Measurements from ENCODE around the gene VSIG1. TPM values are rescaled to one million over a fixed set of nuclear protein-coding genes. Genes with fewer than 3 reads are reported as not detected.

The VSIG1 gene
- total RNA-seq, 1 donor from 2014 or later: 2.9 TPM

DNA sequence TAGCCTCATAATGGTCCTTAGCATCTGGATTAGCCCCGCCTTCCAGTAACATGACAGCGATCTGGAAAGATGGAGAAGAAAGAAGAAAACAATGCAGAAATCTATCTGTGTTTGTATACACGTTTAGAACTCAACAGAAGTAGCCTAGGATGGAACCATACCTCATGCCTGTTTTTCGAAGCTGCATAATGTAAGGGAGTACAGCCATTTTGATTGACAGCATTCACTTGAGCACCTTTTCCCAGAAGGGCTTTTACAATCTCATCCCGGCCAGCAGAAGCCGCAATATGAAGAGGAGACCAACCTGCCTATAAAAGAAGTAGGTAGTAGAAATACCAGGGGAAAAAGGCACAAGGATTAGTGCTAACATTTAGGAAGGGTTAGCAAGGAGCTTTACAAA lies 42.9 kb downstream of the VSIG1 start:
- Histone ChIP-seq H3K4me1 (no peaks in the 10 kb centered on the region), H3K27me3 (no peaks in the 10 kb centered on the region), H3K36me3 (peaks cover 3 to 5% of the 10 kb centered on the region in 2 donors), H3K4me3 (no peak overlapping the region), H3K9me3 (no peaks in the 10 kb centered on the region), H3K27ac (no peak overlapping the region)
- no peak for DNase-seq (ENCODE audit: low spot score in 2 of 2)
- intact Hi-C loops (cut with DNase I): no loop called here
- TF ChIP-seq, protein P1, sequence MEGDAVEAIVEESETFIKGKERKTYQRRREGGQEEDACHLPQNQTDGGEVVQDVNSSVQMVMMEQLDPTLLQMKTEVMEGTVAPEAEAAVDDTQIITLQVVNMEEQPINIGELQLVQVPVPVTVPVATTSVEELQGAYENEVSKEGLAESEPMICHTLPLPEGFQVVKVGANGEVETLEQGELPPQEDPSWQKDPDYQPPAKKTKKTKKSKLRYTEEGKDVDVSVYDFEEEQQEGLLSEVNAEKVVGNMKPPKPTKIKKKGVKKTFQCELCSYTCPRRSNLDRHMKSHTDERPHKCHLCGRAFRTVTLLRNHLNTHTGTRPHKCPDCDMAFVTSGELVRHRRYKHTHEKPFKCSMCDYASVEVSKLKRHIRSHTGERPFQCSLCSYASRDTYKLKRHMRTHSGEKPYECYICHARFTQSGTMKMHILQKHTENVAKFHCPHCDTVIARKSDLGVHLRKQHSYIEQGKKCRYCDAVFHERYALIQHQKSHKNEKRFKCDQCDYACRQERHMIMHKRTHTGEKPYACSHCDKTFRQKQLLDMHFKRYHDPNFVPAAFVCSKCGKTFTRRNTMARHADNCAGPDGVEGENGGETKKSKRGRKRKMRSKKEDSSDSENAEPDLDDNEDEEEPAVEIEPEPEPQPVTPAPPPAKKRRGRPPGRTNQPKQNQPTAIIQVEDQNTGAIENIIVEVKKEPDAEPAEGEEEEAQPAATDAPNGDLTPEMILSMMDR (IDR thresholded peaks at IDR 0.05): no peak

DNA sequence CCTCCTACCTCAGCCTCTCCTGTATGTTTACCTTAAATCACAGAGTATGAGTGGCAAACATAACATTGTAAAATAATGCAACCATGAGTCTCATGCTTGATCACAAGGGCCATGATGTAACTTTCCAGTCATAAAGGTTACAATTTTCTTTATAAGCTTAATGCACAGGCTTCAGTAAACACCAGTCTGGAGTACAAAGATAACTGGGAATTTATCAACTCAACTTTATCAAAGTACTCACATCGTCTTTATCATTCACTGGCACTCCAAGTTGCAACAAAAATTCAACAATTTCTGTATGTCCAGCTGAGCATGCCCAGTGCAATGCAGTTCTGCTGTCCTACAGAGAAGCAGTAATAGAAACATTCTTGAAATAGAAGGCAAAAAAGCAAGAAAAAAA lies 43.6 kb downstream of the VSIG1 start:
- no peak for DNase-seq (ENCODE audit: low spot score in 2 of 2)
- H3K27ac ChIP-seq: no peak overlapping the region
- H3K4me1 ChIP-seq: no peaks in the 10 kb centered on the region
- no peaks in the 10 kb centered on the region for H3K27me3 ChIP-seq
- no peak overlapping the region for H3K4me3 ChIP-seq
- TF ChIP-seq, protein P1 (IDR thresholded peaks at IDR 0.05): no peak
- H3K9me3 ChIP-seq: no peaks in the 10 kb centered on the region
- intact Hi-C loops (cut with DNase I): no loop called here
- peaks cover 3 to 5% of the 10 kb centered on the region in 2 donors for H3K36me3 ChIP-seq

DNA sequence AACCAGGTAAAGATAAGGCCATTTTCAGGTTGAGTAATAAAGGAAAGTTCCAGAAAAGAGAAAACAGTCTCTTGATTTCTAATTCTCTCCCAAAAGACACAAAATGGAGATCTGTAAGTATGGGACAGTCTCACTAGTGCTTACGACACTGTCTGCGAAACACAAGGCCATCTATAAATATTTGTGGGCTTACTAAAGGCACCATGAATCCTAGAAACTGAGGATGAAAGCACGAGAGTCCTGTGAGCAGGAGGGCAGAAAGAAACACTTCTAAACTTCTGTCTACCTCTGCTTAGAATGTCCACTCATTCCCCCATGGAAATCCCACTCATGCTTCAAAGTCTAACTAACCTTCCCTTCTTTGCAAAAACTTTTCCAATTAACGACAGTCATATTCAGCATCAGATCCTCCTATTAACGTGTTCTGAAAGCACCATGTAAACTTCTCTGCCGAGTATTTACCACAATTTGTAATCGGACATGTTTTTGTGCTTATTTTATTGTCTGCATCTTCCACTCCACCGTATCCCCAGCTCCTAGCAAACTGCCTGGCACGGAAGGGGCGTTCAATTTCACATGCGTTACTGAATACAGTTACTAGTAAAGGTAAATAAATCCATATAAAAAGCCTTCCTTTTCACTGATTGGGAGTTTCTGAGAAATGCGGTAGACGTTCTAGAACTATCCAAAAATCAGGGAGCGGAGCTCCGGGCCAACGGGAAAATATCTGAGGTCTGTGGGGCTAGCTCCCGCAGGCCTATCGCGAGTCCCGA lies 45.8 kb downstream of the VSIG1 start:
- intact Hi-C loops (cut with DNase I): loop anchor here (2.0 to 5.0 kb wide), 7 partner anchors 263 to 1447 kb away; partner anchors contain the start of genes COL4A5, COL4A6, MID2 and MORC4

DNA sequence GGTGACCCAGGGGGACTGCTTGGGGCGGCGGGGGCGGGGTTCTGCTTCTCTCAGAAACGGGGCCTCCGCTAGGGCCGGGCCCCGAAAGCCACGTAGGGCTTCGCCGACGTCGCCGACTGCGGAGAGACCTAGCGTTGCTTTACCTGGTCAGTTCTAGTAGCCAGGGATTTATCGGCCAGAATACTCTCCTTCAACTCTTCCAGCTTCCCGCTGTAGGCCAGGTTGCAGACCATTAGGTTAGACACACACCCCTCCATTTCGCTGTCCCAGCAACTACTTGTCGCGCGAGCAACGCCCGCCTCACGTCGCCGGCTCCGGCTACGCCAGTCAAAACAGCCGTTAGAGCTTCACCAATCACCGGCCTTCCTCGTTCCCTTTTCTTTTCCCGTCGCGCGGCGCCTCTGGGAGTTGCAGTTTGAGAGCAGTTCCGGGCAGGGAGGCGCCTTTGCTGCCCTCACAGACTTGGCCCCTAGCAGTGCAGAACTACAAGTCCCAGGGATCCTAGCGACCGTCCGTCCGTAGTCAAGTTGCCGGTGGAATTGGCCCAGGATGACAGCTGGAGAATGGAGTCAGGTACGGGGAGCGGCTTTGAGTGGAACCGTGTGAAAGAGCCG lies 46.5 kb downstream of the VSIG1 start, which contains the start of the genes ATG4A and PSMD10:
Gene ATG4A, plus strand, starts transcription at position 515 of the 614 bp plus-strand sequence. Its CDS starts 49 bp downstream, at position 564.
Gene PSMD10, minus strand, starts transcription at position 279 of the 614 bp plus-strand sequence. Its CDS starts 22 bp downstream, at position 257.
- no peaks in the 10 kb centered on the region for H3K4me1 ChIP-seq
- TF ChIP-seq, protein P1 (IDR thresholded peaks at IDR 0.05): no peak
- intact Hi-C loops (cut with DNase I): loop anchor here (2.0 to 5.0 kb wide), 7 partner anchors 264 to 1446 kb away; partner anchors contain the start of genes COL4A5, COL4A6, MID2 and MORC4
- H3K27me3 ChIP-seq: no peaks in the 10 kb centered on the region
- peak; percentile 87 to 96 for DNase-seq (ENCODE audit: low spot score in 2 of 2)
- H3K36me3 ChIP-seq: peaks cover 3 to 5% of the 10 kb centered on the region in 2 donors
- H3K4me3 ChIP-seq: peak within 1 kb of the TSS; percentile 51 to 77
- no peaks in the 10 kb centered on the region for H3K9me3 ChIP-seq
- H3K27ac ChIP-seq: peak within 1 kb of the TSS; percentile 62 to 80

More for the DNA sequence above, 45.8 kb downstream of the VSIG1 start:
- Histone ChIP-seq H3K27ac (peak overlapping the region; percentile 62 to 80), H3K36me3 (peaks cover 3 to 5% of the 10 kb centered on the region in 2 donors), H3K4me1 (no peaks in the 10 kb centered on the region), H3K27me3 (no peaks in the 10 kb centered on the region), H3K4me3 (peak overlapping the region; percentile 51 to 77), H3K9me3 (no peaks in the 10 kb centered on the region)
- DNase-seq (ENCODE audit: low spot score in 2 of 2): no peak
- TF ChIP-seq, protein P1 (IDR thresholded peaks at IDR 0.05): no peak

DNA sequence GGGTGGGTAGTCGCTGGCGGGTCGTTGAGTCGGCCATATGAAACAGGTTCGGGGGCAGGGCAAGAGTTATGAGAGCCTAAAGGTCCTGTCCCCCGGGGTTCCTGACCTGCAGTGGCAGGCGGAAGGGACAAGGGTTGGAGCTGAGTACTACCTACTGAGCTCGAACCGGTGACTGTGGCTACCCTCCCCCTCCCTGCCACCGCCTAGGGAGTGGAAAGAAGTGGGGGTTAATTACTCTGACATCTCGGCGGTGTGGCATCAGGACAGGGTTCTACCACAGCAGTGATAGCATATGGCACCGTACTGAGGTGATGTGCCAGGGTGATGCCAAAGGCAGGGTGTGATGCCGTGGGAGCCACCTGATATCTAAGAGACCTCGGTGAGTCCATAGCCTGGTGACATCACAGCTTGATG lies 47.0 kb downstream of the VSIG1 start:
- H3K27me3 ChIP-seq: no peaks in the 10 kb centered on the region
- H3K4me3 ChIP-seq: peak overlapping the region; percentile 50 to 77
- intact Hi-C loops (cut with DNase I): loop anchor here (2.0 to 5.0 kb wide), 7 partner anchors 265 to 1445 kb away; partner anchors contain the start of genes COL4A5, COL4A6, MID2 and MORC4
- H3K36me3 ChIP-seq: peaks cover 0 to under 1% of the 10 kb centered on the region in 2 donors
- H3K4me1 ChIP-seq: no peaks in the 10 kb centered on the region
- no peaks in the 10 kb centered on the region for H3K9me3 ChIP-seq
- H3K27ac ChIP-seq: peak overlapping the region in 1 of 2 donors; percentile 45
- DNase-seq (ENCODE audit: low spot score in 2 of 2): no peak
- TF ChIP-seq, protein P1 (IDR thresholded peaks at IDR 0.05): no peak

Data from ascending aorta (tissue), 2 donors.